ENCODE results near the gene NOTCH1. TPM values are rescaled to one million over a fixed set of nuclear protein-coding genes. Genes with fewer than 3 reads are reported as not detected.

Gene NOTCH1
- total RNA-seq, 1 experiment from 2014 or later, result 53.4 TPM

DNA sequence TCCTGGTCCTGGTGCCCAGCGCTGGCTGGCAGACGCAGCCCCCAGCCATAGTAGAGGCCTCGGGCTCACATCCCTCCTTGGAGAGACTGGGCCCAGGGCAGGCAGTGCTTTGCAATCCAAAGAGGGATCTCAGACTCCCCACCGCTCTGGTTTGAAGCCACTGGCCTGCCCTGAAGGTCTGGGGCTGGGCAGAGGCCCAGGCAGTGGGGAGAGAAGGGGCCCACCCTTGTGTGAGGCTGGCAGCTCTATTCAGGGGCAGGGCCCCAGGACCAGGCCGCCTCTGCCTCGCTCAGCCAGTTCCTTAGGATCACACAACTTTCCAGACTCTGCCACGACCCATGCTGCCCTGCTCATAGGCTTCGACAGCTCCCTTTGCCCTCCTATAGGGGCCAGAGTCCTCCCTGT, 52.3 kb downstream of the NOTCH1 start:
- no TSS peak for BruUV-seq (replicated peaks)
- Mint-ChIP-seq H3K9me3 (ENCODE audit: unreplicated experiment) (no peaks in the 10 kb centered on the region), H3K4me1 (ENCODE audit: insufficient read depth, unreplicated experiment) (no peaks in the 10 kb centered on the region), H3K4me3 (ENCODE audit: unreplicated experiment) (no peak overlapping the region), H3K36me3 (ENCODE audit: insufficient read depth, unreplicated experiment) (peaks cover 28% of the 10 kb centered on the region), H3K27ac (ENCODE audit: low read depth, unreplicated experiment) (no peak overlapping the region), H3K27me3 (ENCODE audit: insufficient read depth, unreplicated experiment) (no peaks in the 10 kb centered on the region)
- POLR2A ChIA-PET, result interaction anchor here (1.8 kb wide), 1 partner anchor 131 kb away, joined by 6 read pairs; no protein-coding TSS in a partner anchor
- CTCF ChIA-PET, result no interaction called here
- intact Hi-C loops (cut with micrococcal nuclease), result no loop called here
- no peak for DNase-seq (ENCODE audit: unreplicated experiment)
- TF ChIP-seq, protein P1, sequence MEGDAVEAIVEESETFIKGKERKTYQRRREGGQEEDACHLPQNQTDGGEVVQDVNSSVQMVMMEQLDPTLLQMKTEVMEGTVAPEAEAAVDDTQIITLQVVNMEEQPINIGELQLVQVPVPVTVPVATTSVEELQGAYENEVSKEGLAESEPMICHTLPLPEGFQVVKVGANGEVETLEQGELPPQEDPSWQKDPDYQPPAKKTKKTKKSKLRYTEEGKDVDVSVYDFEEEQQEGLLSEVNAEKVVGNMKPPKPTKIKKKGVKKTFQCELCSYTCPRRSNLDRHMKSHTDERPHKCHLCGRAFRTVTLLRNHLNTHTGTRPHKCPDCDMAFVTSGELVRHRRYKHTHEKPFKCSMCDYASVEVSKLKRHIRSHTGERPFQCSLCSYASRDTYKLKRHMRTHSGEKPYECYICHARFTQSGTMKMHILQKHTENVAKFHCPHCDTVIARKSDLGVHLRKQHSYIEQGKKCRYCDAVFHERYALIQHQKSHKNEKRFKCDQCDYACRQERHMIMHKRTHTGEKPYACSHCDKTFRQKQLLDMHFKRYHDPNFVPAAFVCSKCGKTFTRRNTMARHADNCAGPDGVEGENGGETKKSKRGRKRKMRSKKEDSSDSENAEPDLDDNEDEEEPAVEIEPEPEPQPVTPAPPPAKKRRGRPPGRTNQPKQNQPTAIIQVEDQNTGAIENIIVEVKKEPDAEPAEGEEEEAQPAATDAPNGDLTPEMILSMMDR (IDR thresholded peaks at IDR 0.05; ENCODE audit: unreplicated experiment), result no peak

DNA sequence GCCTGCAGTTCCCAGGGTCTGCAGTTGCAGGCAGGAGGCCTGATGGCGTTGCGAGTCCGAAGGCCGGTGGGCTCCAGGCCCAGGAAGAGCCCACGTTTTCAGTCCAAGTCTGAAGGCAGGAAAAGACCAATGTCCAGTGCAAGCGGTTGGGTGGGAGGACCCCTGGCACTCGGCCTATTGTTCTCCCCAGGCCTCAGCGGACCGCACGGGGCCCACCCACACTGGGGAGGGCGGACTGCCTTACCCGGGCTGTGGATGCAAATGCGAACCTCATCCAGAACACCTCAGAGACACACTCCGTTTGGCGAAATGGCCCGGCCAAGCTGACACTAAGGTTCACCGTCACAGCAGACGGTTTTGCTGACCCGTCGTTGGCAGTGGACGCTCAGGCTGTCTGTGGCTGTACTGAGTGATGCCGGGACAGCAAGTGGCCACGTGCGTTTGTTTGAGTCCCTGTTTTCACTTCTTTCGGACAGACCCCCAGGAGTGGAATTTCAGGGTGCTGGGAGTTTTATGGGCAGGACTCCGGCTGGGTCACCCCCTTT, 52.8 kb downstream of the NOTCH1 start:
- intact Hi-C loops (cut with micrococcal nuclease), result no loop called here
- ChIA-PET POLR2A (no interaction called here), CTCF (no interaction called here)
- Mint-ChIP-seq H3K36me3 (ENCODE audit: insufficient read depth, unreplicated experiment) (peaks cover 23% of the 10 kb centered on the region), H3K4me3 (ENCODE audit: unreplicated experiment) (no peak overlapping the region), H3K27ac (ENCODE audit: low read depth, unreplicated experiment) (no peak overlapping the region), H3K4me1 (ENCODE audit: insufficient read depth, unreplicated experiment) (no peaks in the 10 kb centered on the region), H3K9me3 (ENCODE audit: unreplicated experiment) (no peaks in the 10 kb centered on the region), H3K27me3 (ENCODE audit: insufficient read depth, unreplicated experiment) (no peaks in the 10 kb centered on the region)
- TF ChIP-seq, protein P1 (IDR thresholded peaks at IDR 0.05; ENCODE audit: unreplicated experiment), result no peak
- DNase-seq (ENCODE audit: unreplicated experiment), result no peak
- no TSS peak for BruUV-seq (replicated peaks)

DNA sequence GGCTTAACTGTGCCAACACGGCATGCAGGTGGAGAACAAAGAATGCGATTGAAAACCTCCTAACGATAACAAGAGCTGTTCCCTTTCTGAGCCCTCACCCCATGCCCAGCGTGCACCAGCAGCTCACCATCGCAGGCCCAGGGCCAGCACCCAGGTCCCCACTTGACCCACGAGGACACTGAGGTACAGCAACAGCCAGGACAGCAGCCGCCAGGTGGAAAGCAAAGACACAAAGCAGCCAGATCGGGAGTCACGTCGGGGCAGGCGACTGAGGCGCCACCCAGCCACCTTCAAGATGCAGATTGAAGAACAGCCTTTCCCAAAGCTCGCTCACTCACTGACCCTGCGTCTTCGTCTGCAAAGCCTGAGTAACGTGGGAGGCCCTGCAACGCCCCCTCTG, 56.1 kb downstream of the NOTCH1 start:
- Mint-ChIP-seq H3K4me3 (ENCODE audit: unreplicated experiment) (no peak overlapping the region), H3K4me1 (ENCODE audit: insufficient read depth, unreplicated experiment) (no peaks in the 10 kb centered on the region), H3K27me3 (ENCODE audit: insufficient read depth, unreplicated experiment) (no peaks in the 10 kb centered on the region), H3K27ac (ENCODE audit: low read depth, unreplicated experiment) (no peak overlapping the region), H3K9me3 (ENCODE audit: unreplicated experiment) (no peaks in the 10 kb centered on the region), H3K36me3 (ENCODE audit: insufficient read depth, unreplicated experiment) (no peaks in the 10 kb centered on the region)
- intact Hi-C loops (cut with micrococcal nuclease), result loop anchor here (2.0 to 5.0 kb wide), 2 partner anchors 58 to 205 kb away; partner anchors contain the start of gene NOTCH1
- TF ChIP-seq, protein P1 (IDR thresholded peaks at IDR 0.05; ENCODE audit: unreplicated experiment), result no peak
- POLR2A ChIA-PET, result interaction anchor here (0.8 to 7.7 kb wide), 2 partner anchors 135 to 140 kb away, joined by 4 to 84 read pairs; no protein-coding TSS in a partner anchor
- BruUV-seq (replicated peaks), result no TSS peak
- DNase-seq (ENCODE audit: unreplicated experiment), result no peak
- CTCF ChIA-PET, result interaction anchor here (0.6 to 9.1 kb wide), 5 partner anchors 55 to 535 kb away, joined by 3 to 280 read pairs (median 3); no protein-coding TSS in a partner anchor

DNA sequence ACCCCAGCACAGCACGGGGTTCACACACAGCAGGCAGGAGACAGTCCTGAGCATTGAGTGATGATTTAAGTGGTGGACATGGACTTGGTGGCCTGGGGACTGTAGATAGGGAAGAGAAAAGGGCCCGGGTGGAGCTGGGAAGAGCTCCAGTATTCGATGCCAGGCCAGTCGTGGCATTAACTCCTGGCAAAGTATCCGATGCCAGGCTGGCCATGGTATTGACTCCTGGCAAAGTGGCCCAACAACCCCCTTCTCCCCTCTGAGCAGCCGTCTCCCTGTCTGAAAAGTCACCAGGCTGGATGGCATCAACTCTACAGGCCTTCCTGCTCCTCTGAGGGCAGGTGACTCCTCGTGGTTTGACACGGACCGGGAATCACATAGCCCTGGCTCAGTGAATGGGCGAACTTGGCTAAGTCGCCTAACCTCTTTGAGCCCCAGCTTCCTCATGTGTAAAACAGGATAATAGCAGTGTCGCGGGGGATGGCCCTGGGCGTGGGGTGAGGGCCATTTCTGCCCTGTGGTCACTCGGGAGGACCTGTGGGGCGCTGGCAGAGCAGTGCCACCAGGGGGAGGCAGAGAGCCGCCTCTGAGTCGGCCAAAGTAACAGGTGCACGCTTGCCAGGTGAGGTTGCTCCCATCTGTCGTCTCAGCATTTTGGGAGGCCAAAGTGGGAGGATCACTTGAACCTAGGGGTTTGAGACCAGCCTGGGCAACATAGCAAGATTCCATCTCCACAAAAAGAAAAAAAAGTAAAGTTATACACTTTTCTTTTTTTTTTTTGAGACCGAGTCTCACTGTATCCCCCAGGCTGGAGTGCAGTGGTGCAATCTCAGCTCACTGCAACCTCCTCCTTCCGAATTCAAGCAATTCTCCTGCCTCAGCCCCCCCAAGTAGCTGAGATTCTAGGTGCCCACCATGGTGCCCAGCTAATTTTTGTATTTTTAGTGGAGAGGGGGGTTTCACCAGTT, 57.3 kb downstream of the NOTCH1 start:
- H3K27ac Mint-ChIP-seq (ENCODE audit: low read depth, unreplicated experiment), result no peak overlapping the region
- DNase-seq (ENCODE audit: unreplicated experiment), result peak; percentile 71
- intact Hi-C loops (cut with micrococcal nuclease), result loop anchor here (1.0 to 5.0 kb wide), 4 partner anchors 59 to 206 kb away; partner anchors contain the start of gene NOTCH1
- peaks cover 2% of the 10 kb centered on the region for H3K36me3 Mint-ChIP-seq (ENCODE audit: insufficient read depth, unreplicated experiment)
- no peak overlapping the region for H3K4me3 Mint-ChIP-seq (ENCODE audit: unreplicated experiment)
- no peaks in the 10 kb centered on the region for H3K9me3 Mint-ChIP-seq (ENCODE audit: unreplicated experiment)
- POLR2A ChIA-PET, result interaction anchor here (7.7 kb wide), 1 partner anchor 136 kb away, joined by 84 read pairs; no protein-coding TSS in a partner anchor
- TF ChIP-seq, protein P1 (IDR thresholded peaks at IDR 0.05; ENCODE audit: unreplicated experiment), result peak; percentile 98
- CTCF ChIA-PET, result interaction anchor here (0.6 to 9.1 kb wide), 23 partner anchors 11 to 711 kb away, joined by 3 to 280 read pairs (median 3); no protein-coding TSS in a partner anchor
- no peaks in the 10 kb centered on the region for H3K4me1 Mint-ChIP-seq (ENCODE audit: insufficient read depth, unreplicated experiment)
- no peaks in the 10 kb centered on the region for H3K27me3 Mint-ChIP-seq (ENCODE audit: insufficient read depth, unreplicated experiment)
- BruUV-seq (replicated peaks), result no TSS peak

Data from MCF 10A (cell line).